Tibial nerve (tissue), 4 donors: ENCODE results near the gene SULF2.

Experiments
- EP300 ChIP-seq, 2 donors: sonication (generic); formaldehyde crosslinking; IDR thresholded peaks; one replicate each; pipeline ENCODE4 v1.6.1; 2017; ENCODE audit warnings: antibody characterized with exemption in 2 of 2, mild to moderate bottlenecking in 1 of 2
- POLR2A ChIP-seq, 2 donors: fragments of 450-650 bp; IDR thresholded peaks; one replicate each; pipeline ENCODE4 v1.6.1; 2017; ENCODE audit warnings: antibody characterized with exemption in 2 of 2, mild to moderate bottlenecking in 2 of 2, moderate library complexity in 2 of 2
- TF ChIP-seq, protein P1 (sequence below), 5 experiments: fragments of 200-600 bp in 3 of 5; fragments of 450-650 bp in 2 of 5; sonication (generic) in 3 of 5; IDR thresholded peaks; one replicate each; pipeline ENCODE4 v1.5.1; 2016 to 2019; ENCODE audit warnings: antibody characterized with exemption in 5 of 5, mild to moderate bottlenecking in 3 of 5, moderate library complexity in 2 of 5

DNA sequence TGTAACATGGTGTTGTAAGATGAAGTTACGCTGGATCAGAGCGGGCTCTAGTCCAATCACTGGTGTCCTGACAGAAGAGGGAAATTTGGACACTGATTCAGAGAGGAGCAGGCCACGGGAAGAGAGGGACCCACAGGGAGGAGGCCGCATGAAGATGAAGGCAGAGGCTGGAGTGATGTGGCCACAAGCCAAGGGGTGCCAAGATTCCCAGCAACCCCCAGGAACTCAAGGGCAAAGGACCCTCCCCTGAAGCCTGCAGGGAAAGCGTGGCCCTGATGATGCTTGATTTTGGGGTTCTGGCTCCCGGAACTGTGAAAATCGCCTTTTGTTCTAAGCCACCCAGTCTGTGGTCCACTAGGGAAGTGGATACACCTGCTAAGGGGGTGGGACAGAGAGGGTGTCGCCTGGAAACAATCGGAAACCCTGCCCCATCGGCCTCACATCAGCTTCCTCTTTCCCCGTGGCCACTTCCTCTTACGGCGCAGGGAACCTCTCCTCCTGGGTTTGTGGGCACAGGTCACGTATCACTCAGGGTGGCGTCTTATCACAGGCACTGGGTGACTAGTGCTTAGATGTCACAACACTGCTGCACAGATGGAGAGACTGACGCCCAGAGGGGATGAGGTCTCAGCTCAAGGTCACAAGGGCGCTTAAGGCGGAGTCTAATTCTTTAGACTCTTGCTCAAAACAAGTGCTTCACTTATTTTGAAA, 58.0 kb downstream of the SULF2 start:
- TF ChIP-seq, protein P1, sequence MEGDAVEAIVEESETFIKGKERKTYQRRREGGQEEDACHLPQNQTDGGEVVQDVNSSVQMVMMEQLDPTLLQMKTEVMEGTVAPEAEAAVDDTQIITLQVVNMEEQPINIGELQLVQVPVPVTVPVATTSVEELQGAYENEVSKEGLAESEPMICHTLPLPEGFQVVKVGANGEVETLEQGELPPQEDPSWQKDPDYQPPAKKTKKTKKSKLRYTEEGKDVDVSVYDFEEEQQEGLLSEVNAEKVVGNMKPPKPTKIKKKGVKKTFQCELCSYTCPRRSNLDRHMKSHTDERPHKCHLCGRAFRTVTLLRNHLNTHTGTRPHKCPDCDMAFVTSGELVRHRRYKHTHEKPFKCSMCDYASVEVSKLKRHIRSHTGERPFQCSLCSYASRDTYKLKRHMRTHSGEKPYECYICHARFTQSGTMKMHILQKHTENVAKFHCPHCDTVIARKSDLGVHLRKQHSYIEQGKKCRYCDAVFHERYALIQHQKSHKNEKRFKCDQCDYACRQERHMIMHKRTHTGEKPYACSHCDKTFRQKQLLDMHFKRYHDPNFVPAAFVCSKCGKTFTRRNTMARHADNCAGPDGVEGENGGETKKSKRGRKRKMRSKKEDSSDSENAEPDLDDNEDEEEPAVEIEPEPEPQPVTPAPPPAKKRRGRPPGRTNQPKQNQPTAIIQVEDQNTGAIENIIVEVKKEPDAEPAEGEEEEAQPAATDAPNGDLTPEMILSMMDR (IDR thresholded peaks at IDR 0.05): no peak
- TF ChIP-seq EP300 (IDR thresholded peaks at IDR 0.05) (peak in 1 of 2 donors; percentile 54), POLR2A (IDR thresholded peaks at IDR 0.05) (no peak)
